Lower leg skin (tissue), 4 donors: Measurements from ENCODE around the gene DGKQ. TPM values are rescaled to one million over a fixed set of nuclear protein-coding genes. Genes with fewer than 3 reads are reported as not detected.
A peak's percentile ranks its signal among the peaks of the same experiment; 100 is the strongest.

Source experiments
- DNase-seq, 2 donors: peaks; one replicate each; pipeline ENCODE4 v3.0.0-alpha.2; 2019; ENCODE audit warnings: low spot score in 2 of 2
- H3K4me3 ChIP-seq: fragments of 200-600 bp; sonication (generic); 2 replicates; pipeline ENCODE4 v1.5.1; 2017; ENCODE audit warnings: mild to moderate bottlenecking, low read depth; ENCODE audit not compliant: poor library complexity, severe bottlenecking
- CTCF ChIP-seq, 3 donors: fragments of 450-650 bp; IDR thresholded peaks; one replicate each; pipeline ENCODE4 v1.5.1; 2016; ENCODE audit warnings: antibody characterized with exemption in 3 of 3, mild to moderate bottlenecking in 3 of 3, moderate library complexity in 2 of 3
- POLR2A ChIP-seq, 2 donors: fragments of 450-650 bp; IDR thresholded peaks; one replicate each; pipeline ENCODE4 v1.6.1; 2016 to 2017; ENCODE audit warnings: antibody characterized with exemption in 2 of 2, mild to moderate bottlenecking in 1 of 2, moderate library complexity in 1 of 2
- WGBS, 2 donors: methylation state at CpG; one replicate each; pipeline ENCODE4 v1.1.5; 2018; 5-methylcytosine and 5-hydroxymethylcytosine counted together
- intact Hi-C: fragments of 100-400 bp; cut with DNase I; formaldehyde crosslinking; loops from one replicate; pipeline ENCODE4 v1.15.0; 2023; ENCODE audit warnings: low total_unique reads
- total RNA-seq, 4 donors: library from RNA; depleted of rRNA; stranded (reverse); fragments of >200 nt; gene quantifications; one replicate each; pipeline ENCODE4 v1.1.0, GENCODE V29; 2016

The DGKQ gene
- total RNA-seq, 4 donors from 2014 or later = 18.4 to 30.7 (median 22.4) TPM

DNA sequence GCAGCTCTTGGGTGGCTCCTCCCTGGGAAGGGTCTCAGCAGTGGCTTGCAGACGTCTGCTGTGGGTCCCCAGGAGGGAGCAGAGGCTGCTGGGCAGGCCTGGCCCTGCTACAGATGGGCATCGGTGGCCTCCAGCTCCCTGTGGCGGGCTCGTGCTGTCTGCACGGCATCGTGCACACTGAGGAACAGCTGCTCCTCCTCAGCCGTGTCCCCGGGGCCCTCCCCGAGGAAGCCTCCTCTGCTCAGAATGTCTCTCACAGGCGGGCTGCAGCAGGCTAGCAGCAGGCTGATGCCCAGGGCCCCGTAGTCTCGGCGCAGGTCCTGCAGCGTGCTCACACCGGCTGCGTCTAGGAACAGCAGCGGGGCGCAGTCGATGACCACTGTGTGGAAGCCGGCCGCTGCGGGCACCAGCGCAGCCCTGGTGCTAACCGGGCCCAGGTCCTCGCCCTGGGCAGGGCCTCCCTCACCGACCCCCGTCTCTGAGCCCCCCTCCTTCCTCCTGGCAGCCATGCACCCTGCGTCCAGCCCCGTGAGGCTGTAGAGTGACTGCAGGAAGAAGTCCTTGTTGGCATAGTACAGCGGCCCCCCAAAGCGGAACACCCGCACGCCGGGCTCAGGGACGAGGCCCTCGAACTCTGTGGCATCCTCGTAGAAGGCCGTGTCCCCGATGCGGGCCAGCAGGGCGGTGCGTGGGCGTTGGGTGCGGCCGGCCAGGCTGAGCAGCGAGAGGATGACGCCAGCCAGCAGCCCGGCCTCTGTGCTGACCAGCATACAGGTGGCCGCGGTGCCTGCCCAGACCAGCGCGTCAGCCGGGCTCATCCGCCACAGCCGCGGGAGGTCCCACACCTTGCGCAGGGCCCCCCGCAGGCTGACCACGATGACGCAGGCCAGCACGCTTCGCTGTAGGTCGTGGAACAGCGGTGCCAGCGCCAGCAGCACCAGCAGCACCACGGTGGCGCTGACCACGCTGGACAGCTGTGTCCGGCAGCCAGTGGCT, 15.7 kb upstream of the DGKQ start:
- TF ChIP-seq CTCF (IDR thresholded peaks at IDR 0.05) (no peak), POLR2A (IDR thresholded peaks at IDR 0.05) (no peak)

DNA sequence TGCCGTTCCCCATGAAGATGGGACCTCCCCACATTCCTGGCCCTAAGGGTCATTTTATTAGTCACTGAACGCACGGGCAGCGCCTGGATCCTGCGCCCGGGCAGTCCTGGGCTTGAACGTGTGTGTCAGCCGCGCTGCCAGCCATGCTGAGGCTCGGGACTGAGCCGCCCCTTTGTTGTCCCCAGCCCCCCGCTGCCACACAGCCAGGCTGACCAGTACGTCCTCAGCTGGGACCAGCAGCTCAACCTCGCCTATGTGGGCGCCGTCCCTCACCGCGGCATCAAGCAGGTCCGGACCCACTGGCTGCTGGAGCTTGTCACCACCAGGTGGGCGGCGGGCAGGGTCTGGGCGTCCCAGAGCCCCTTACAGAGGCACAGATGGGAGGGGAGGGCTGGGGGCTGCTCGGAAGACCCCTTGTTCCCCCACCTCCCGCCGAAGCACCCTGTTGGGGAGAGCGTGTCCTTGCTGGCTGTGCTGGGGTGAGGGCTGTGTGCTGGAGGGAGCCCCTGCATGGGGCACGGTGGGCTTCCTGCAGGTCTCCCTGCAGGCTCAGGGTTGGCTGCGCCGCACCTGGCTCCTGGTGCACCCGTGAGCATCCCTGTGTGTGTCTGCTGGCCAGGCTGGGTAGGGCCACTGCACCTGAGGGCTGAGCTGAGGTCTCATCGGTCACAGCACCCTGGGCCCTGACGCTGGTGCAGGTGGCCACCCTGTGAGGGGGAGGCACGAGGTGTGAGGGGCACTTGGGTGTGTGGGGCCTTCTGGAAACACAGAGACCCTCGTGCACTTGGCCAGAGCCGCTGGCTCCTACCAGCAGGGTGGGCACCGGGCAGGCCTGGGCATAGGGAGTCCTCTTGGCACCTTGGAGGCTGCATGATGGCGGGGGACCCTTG, 14.5 kb upstream of the DGKQ start:
- TF ChIP-seq CTCF (IDR thresholded peaks at IDR 0.05) = no peak
- no peak for TF ChIP-seq POLR2A (IDR thresholded peaks at IDR 0.05)
- intact Hi-C loops = no loop called here
- DNase-seq = no peak
- H3K4me3 ChIP-seq = no peak overlapping the region
- 39 to 73% methylated on average over 17 to 32 of the region's 37 CpGs for WGBS, 2 donors

More for the DNA sequence above, 15.7 kb upstream of the DGKQ start:
- DNase-seq = no peak
- WGBS, 2 donors = 93 to 94% methylated on average over 42 to 58 of the region's 69 CpGs
- intact Hi-C loops = no loop called here
- no peak overlapping the region for H3K4me3 ChIP-seq

- H3K4me3 ChIP-seq = peak within 1 kb of the TSS; percentile 62
- intact Hi-C loops = no loop called here
- DNase-seq = peak; percentile 63 to 95
- WGBS, 2 donors = 0 to 3% methylated on average over 5 to 11 of the region's 69 CpGs
- TF ChIP-seq CTCF (IDR thresholded peaks at IDR 0.05) = no peak
- TF ChIP-seq POLR2A (IDR thresholded peaks at IDR 0.05) = no peak
These were observed 13.7 kb upstream of the DGKQ start, which contains the start of gene IDUA for GRCh38 chr4:986879-987623. Gene IDUA, plus strand, starts transcription at chr4:987044. Its CDS starts 41 bp downstream, at chr4:987085.

DNA sequence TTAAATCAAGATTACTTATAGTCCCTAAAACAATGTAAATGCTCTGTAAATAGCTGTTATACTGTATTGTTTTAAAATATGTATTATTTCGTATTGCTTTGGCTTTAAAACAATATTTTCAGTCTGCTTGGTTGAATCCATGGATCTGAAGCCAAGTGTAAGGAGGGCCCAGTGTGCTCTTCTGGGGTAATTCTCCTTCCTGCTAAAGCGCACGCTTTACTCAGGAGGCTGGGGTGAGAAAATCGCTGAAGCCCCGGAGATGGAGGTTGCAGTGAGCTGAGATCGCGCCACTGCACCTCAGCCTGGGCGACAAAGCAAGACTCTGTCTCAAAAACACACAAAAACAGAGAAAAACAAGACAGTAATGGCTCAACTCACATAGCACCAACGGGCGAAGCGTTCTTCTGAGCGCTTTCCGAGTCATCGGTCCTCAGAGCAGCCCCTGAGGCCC, 13.1 kb upstream of the DGKQ start:
- DNase-seq = no peak

More for the DNA sequence above, 13.1 kb upstream of the DGKQ start:
- peak overlapping the region; percentile 62 for H3K4me3 ChIP-seq
- TF ChIP-seq POLR2A (IDR thresholded peaks at IDR 0.05) (no peak), CTCF (IDR thresholded peaks at IDR 0.05) (no peak)
- 8 to 11% methylated on average over 12 to 14 of the region's 14 CpGs for whole genome bisulfite sequencing, 2 donors
- intact Hi-C loops = no loop called here
